Stimulated activated CD4-positive, alpha-beta T cell treated with anti-CD3 and anti-CD28 coated beads, Interleukin-1b, Interleukin-23, amount 100 ng/mL, for 48 hours (primary cell): Measurements from ENCODE around the gene AMOTL2.

ENCODE experiments used
- DNase-seq: peaks from one replicate; pipeline ENCODE4 v3.0.0-alpha.2; 2020

Gene AMOTL2

GRCh38 chr3:134330883-134331810 is 43.1 kb downstream of the AMOTL2 start:
- DNase-seq: no peak

GRCh38 chr3:134328846-134329245 is 45.4 kb downstream of the AMOTL2 start:
- no peak for DNase-seq

- DNase-seq: no peak
Observed at GRCh38 chr3:134328147-134328591, 46.1 kb downstream of the AMOTL2 start.

- no peak for DNase-seq
Observed at GRCh38 chr3:134327594-134327975, 46.7 kb downstream of the AMOTL2 start.

GRCh38 chr3:134326760-134327593 is 47.3 kb downstream of the AMOTL2 start:
- DNase-seq: no peak

- no peak for DNase-seq
Observed at GRCh38 chr3:134326126-134326525, 48.1 kb downstream of the AMOTL2 start.

- no peak for DNase-seq
Observed at GRCh38 chr3:134325706-134326105, 48.5 kb downstream of the AMOTL2 start.

- no peak for DNase-seq
Observed at GRCh38 chr3:134325061-134325705, 49.1 kb downstream of the AMOTL2 start.

GRCh38 chr3:134323966-134324962 is 50.0 kb downstream of the AMOTL2 start:
- DNase-seq: no peak

- no peak for DNase-seq
Observed at GRCh38 chr3:134322286-134322685, 52.0 kb downstream of the AMOTL2 start.

- DNase-seq: no peak
Observed at GRCh38 chr3:134320749-134321148, 53.5 kb downstream of the AMOTL2 start.

GRCh38 chr3:134319931-134320330 is 54.3 kb downstream of the AMOTL2 start:
- DNase-seq: no peak

- DNase-seq: no peak
Observed at GRCh38 chr3:134318166-134318565, 56.1 kb downstream of the AMOTL2 start.

- no peak for DNase-seq
Observed at GRCh38 chr3:134317106-134317947, 56.9 kb downstream of the AMOTL2 start.

GRCh38 chr3:134315286-134316106 is 58.8 kb downstream of the AMOTL2 start:
- no peak for DNase-seq

- DNase-seq: no peak
Observed at GRCh38 chr3:134314588-134315285, 59.5 kb downstream of the AMOTL2 start.

- no peak for DNase-seq
Observed at GRCh38 chr3:134313847-134314587, 60.2 kb downstream of the AMOTL2 start.
